ENCODE measurements around the gene BABAM2.
"Not testable (repeated sequence)": the region's sequence is repeated elsewhere in the genome, so short reads cannot be mapped to it uniquely, and the experiment has no call there.

BABAM2 gene

DNA sequence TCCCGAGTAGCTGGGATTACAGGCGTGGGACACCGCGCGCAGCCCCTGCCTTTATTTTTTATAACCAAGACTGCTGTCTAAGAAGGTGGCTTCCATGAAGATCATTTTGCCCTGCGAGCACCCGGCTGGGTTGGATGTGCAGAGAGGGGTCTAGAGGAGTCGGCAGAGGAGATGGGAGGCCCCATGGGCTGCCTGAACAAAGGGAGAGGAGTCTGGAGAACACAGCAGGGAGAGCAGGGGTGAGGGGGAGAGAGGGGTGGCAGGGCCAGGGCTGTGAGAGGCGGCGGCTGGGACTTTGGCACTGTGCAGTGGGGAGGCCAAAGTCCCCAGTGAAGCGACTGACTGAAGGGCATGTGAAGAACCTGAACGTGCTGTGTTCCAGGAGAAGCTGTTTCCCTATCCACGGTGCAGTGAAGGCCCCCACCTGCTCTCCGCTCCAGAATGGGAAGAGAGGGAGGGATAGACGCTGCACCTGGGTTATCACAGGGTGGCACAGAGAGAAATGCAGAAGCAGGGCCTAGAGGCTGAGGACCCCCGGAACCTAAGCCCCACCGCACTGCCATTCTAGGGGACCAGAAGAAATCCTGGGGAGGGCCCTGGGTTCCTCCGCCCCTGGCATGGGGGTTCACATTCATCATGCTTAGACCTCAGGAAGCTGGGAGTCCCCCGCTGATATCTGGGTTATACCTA is 477.3 kb downstream of the BABAM2 start:
- no peak for DNase-seq

DNA sequence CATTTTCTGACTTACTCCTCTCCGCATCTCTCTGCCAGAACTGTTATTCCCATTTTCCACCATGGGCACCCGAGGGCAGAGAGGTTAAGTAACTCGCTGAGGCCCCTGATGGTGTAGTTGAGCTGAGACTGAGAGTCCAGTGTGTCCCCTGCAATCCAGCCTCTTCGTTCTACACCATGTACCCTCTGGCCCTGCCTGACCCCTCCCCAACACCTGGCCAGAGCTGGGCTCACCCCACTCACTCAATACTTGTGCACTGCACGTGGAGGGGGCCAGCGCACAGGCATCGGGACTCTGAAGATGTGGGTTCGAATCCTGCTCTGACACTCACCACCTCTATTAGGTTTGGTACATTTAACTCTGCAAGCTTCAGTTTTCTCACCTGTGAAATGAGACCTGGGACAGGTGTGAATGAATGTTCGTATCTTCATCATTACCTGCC is 477.8 kb downstream of the BABAM2 start:
- no peak for DNase-seq

DNA sequence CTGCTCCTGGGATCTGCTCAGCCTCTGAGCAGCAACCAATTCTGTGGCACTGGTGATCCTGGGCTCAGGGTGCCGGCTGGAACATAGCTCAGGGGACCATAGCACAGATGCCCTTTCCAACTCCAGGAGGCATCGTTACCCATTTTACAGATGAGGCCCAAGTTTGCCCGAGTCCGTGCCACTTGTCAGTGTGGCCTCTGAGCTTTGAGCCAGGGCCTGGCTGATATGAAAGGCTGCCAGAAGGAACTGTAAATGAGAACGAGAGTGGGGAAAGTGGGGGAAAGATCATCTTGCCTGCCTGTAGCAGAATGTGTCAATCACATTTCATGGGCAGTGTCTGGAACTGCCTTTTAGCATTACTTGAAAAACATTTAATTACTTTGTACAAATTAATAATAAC is 478.8 kb downstream of the BABAM2 start:
- DNase-seq = no peak

DNA sequence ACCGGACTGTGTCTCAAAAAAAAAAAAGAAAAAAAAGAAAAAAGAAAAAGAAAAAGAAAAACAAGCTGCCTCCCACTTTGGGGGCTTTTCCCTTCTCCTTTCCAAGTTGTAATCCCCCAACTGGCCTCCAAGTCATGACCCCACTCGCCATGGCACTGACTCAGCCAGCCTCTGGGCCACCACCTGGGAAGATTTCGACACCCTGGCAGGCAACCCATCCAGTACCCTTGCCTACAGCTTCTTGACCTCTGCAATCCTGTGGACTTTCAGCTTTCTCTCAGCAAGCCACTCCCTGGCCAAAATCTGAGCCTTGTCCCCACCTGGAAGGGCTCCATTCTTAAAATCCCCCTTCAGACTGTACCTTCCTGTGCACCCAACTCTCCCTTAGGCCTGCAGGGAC is 479.8 kb downstream of the BABAM2 start:
- DNase-seq = no peak

DNA sequence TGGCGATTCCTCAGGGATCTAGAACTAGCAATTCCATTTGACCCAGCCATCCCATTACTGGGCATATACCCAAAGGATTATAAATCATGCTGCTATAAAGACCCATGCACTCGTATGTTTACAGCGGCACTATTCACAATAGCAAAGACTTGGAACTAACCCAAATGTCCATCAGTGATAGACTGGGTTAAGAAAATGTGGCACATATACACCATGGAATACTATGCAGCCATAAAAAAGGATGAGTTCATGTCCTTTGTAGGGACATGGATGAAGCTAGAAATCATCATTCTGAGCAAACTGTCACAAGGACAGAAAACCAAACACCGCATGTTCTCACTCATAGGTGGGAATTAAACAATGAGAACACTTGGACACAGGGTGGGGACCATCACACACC is 481.2 kb downstream of the BABAM2 start:
- not testable (repeated sequence) for DNase-seq

DNA sequence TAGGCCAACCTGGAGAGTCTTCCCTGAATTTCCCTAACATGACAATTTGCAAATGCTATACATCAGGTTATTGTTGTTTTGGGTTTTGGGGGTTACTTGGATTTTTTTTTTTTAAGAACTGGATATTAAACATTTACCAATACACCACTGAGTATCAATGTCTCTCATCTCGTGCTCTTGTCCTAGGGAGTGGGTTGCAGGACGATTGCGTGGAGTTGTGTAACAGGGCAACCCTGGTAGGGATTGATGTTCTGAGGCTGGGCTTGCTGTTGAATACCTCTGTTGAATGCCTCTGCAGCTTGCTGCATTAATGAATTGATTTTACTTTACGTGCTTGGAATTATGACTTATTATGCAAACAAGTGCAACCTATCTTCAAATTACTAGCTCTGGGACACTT is 483.3 kb downstream of the BABAM2 start:
- DNase-seq = no peak

DNA sequence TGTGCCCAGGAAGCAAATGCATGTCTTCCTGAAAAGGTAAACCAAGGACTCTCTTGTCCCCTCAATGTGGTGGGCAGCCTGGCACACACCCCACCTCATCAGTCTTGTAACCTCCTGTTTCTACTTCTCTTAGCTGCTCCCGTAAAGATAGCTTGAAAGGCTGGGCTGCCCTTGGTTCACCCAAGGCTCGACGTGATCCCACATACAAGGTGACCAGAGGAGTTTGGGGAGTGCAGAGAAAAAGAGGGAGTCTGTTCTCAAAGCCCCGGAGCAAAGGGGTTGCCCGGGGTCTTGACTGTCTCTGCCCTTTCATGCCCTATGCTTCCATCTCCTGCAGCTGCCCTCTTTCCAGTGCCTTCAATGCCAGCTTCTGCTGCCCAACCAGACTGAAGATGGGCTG is 483.8 kb downstream of the BABAM2 start:
- no peak for DNase-seq

DNA sequence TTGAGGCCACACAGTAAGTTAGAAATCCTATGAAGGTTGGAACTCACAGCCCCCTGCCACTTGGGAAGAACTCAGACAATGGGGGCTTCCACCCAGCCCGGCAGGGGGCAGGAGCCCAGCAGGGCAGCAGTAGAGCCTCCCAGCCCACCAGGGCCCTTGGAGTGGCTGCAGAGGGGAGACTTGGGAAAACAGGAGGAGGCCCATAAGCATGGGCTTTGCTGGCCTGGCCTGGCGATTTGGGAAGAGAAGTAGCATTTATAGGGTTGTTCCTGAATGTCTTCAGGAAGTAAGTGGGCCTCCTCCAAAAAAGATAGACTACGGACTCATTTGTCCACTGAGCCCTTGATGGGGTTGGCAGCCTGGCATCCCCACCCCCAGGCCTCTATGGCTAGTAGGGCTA is 484.7 kb downstream of the BABAM2 start:
- DNase-seq = no peak

DNA sequence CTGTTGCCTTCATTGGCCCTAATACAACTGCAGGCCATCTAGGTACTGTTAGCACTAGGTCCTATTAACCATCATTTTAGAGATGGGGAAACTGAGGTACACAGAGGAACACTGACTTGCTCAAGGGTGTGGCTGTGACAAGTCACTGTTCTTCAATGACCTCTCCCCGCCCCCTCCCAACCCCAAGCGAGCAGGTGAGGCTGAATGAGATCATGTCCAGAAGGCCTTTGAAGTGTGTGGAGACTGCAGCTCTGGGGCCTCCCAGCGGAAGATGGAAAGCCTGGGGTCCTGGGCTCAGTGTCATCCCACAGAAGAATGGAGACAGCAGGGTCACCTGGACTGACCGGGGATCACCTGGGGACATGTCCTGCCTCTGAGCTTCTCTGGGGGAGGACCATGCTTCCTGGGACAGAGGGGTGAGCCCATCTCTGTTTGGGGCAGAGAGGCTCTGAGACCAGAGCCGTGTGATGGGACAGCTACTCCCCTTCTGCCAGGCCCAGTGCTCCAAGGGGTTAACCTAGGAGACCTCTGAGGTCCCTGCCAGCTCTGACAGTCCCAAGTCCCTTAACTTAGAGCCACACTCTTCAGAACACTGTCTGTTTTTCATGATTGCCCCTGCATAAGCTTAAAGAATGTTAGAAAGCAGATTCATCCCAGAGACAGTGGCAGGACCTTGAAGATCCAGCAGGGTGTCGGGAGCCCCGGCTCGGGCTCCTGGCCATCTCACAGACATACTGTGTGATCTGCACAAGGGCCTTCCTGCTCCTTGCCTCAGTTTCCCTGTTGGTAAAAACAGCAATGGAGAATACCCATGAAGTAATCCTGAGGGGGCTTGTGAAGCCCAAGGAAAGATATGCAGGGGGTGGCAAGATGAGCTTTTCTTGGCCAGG is 485.5 kb downstream of the BABAM2 start:
- DNase-seq = no peak

DNA sequence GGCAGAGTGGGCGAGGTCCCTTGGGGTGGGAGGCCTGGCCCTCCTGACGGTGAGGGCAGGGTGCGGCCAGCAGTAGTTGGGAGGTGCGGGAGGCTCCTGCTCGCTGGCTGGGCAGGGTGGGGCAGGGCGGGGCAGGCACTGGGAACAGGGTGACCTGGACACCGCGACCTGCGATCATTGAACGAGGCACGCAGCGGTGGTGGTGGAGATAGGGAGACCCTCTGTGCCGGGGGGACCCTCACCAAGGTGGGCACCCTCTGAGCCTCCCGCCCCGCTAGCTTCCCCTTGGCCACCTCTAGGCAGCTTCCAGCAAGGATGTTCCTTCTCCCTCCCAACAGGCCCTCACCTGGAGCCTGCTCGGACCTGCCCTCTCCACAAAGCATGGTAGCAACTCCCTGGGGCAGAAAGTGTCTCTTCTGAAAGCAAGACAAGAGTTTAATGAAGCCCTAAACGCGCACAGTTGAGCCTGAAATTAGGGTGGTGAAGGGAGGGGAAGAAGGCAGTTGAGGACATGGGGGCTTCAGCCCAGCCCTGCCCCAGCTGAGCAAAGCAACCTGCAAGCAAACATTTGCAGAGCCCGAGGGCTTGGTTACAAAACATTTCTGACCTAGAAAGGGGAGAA is 486.8 kb downstream of the BABAM2 start:
- no peak for DNase-seq

DNA sequence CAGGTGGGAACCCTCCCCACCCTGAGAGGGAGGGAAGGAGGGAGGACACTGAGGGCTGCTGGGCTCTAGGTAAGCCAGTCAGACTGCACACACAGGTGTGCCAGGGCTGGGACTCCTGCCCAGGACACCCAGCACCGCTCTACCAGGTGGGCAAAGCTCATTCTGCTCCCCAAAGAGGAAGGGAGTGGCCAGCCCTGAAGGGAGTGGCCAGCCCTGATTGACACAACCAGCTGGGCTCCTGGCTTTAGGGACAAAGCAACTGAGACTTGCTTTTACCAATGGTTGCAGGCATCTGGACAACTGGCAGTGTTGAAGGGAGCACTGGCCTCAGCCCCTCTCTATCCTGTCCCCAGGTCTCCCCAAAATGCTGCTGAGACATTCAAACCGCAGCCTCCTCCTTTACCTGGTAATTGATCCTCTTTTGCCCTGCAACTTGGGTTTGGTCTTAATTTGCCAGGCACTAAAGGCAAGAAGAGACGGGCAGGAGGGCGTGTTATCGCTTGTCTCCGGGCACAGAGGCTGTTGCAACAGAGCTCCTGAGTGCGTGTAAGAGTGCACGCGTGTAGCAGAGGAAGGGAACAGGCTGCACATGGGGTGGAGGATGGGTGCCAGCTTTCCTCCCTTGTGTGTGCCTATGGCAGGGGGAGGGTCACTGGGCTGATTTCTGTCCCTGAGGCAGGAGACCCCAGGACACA is 487.6 kb downstream of the BABAM2 start:
- no peak for DNase-seq

DNA sequence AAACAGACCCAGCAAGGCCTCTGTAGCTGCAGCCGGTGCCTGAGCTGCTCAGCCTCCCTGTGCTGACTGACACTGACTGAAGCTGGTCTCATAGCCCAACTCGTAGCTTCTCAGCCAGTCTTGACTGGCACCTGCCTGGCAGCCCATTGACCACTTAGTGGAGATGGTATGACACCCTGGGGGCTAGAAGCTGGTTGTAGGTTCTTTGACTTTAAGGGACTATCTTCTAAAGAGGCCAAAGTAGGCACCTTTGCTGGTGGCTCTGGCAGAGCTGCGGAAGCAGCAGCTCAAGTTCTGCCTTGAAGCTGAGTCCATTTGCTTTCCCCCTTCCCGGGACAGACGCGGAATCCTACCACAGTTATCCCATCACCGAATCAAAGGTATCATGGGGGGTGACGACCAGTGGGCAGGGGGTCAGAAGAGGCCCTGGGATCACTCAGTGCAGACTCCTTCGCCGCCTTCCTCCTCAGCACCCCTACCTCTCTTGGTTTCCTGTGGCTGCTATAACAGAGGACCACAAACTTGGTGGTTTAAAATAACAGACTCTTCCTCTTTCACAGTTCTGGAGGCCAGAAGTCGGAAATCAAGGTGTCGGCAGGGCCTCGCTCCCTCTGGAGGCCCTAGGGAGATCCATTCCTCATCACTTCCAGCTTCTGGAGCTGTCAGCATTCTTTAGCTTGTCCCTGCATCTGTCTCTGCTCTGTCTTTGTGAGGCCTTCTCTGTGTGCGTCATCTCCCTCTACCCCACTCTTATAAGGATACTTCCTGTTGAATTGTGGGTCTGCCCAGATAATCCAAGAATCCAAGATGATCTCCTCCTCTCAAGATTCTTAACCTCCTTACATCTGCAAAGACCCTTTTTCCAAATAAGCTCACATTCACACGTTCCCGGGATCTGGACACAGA is 488.4 kb downstream of the BABAM2 start:
- no peak for DNase-seq

DNA sequence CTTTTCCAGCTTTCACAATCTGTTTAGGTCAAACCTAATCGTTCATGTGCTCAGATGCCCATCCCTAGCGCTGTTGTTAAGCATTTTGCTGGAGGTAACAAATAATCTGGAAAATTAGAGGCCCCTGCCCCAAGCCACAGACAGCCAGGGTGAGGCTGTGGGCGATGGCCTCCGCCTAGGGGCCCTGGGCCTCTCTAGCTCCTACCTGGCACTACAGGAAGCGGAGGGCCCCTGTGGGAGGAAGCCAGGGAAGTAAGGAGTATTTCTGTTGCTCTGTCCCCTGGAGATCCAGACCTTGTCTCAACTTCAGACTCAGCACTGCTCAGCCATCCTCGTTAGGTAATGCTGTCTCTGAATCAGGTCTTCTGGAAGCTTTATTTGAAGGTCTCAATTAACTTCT is 489.7 kb downstream of the BABAM2 start:
- DNase-seq = no peak

DNA sequence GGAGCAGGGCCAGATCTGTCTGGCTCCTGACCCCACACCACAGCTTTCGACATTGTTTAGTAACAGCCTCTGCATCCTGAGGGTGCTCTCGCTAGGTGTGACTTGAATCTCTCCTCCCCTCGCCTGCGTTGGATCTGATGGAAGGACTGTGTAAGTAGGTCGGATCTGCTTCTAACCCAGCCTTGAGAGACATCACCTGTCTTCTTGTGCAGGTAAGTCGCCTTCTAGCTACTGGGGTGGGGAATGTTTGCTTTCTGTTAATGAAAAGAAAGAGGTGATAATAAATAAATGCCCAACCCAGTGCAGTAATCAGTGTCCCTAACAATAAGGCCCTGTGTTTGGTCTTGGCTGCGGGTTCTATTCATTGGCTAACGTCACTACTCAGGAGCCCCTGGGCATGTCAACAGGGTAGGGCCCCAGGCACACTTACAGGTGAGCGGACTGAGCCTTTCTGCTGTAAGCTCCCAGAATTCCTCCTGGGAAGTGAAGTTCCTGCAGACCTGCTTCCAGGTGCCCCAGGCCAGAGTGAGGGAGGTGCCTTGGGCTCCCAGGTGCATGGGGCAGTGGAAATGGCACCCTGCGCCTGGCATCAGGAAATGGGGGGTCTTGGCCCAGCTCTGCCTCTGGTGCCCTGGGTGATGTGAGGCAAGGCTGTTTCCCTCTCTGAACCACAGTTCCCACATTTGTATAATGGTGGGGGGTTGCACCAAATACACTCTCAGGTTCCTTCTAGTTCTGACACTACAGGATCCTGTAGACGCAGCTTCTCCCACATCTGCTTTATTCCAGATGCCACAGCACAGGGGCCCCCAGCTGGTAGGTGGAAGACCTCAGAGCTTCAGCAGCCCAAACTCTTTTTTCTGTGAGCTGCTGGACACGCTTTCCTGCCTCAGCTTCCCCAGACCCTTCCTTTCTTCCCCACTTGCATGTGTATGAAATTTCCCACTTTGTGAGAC is 491.0 kb downstream of the BABAM2 start:
- DNase-seq = no peak

DNA sequence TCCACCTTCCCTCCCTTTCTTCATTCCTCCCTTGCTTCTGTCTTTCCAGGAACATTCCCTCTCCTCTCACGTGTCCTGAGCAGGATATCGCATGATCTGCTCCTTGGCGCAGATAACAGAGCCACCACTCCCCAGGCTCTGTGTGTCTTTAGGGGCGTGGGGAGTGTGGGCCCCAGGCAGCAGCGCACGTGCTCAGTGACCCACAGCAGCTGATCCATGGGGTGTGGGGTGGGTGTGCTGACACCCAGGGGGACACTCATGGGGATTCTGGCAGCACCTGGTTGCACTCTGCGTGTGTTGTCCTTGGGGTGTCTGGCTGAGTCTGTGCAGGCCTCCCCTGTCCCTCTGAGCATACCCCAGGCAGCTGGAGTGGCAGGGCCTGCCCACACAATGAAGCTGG is 492.2 kb downstream of the BABAM2 start:
- no peak for DNase-seq

DNA sequence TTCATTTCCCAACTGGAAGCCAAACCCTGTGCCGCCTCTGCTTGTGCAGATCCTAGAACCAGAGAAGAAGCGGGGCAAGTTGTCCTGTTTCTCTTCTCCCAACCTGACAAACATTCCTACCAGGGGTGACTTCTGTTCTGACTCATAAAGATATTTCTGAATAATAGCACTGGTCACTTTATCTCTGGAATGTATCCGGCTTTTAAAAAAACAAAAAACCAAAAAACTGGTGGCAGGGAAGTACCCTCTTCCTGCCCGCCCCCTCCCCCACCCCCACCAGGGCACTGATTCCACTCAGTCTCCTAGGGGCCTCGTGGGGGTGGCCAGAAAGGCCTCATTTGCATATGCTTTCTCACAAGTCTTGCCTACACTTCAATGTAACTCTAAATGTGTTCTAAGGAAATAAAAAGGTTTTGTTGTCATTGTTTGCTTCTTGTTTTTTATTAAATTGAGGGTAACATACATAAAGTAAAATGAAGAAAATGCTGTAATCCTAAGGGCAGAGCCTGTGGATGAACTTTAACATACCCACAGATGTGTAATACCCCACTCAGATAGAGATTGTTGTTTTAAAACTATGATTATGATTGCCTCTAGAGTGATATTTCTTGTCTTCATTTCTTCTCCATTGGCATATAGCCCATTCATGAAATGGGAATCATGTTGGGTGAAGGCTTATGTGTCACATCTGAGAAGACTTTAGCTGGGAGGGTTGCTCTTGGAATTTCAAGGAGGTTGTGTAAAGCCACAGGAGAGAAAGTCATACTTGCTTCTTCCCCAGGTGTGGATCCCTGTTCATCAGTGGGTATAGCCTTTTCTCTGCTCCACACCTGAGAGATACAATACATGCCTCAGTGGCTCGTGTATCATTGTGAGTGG is 496.8 kb downstream of the BABAM2 start:
- no peak for DNase-seq
